ENCODE results near the gene LRRC72. TPM values are rescaled to one million over a fixed set of nuclear protein-coding genes. Genes with fewer than 3 reads are reported as not detected.
"Not testable (repeated sequence)": the region's sequence is repeated elsewhere in the genome, so short reads cannot be mapped to it uniquely, and the experiment has no call there.

Gene LRRC72
- total RNA-seq, 1 donor from 2014 or later: not detected

GRCh38 chr7:16502303-16502702 is 24.3 kb upstream of the LRRC72 start:
- Histone ChIP-seq H3K27ac (no peak overlapping the region), H3K36me3 (no peaks in the 10 kb centered on the region), H3K9me3 (no peaks in the 10 kb centered on the region), H3K4me3 (no peak overlapping the region), H3K27me3 (no peaks in the 10 kb centered on the region), H3K4me1 (no peaks in the 10 kb centered on the region)
- DNase-seq (ENCODE audit: low spot score in 2 of 2): no peak
- intact Hi-C loops (cut with DNase I): no loop called here
- TF ChIP-seq CTCF (IDR thresholded peaks at IDR 0.05): no peak

- no peak for TF ChIP-seq CTCF (IDR thresholded peaks at IDR 0.05)
- Histone ChIP-seq H3K27ac (no peak overlapping the region), H3K4me1 (no peaks in the 10 kb centered on the region), H3K27me3 (no peaks in the 10 kb centered on the region), H3K36me3 (no peaks in the 10 kb centered on the region), H3K4me3 (no peak overlapping the region), H3K9me3 (no peaks in the 10 kb centered on the region)
- intact Hi-C loops (cut with DNase I): no loop called here
- DNase-seq (ENCODE audit: low spot score in 2 of 2): no peak
These were observed 22.6 kb upstream of the LRRC72 start for GRCh38 chr7:16504019-16504418.

GRCh38 chr7:16506422-16506821 is 20.2 kb upstream of the LRRC72 start:
- H3K9me3 ChIP-seq: not testable (repeated sequence)

GRCh38 chr7:16509829-16510228 is 16.8 kb upstream of the LRRC72 start:
- no peak for DNase-seq (ENCODE audit: low spot score in 2 of 2)
- no peaks in the 10 kb centered on the region for H3K36me3 ChIP-seq
- H3K9me3 ChIP-seq: no peaks in the 10 kb centered on the region
- H3K4me1 ChIP-seq: no peaks in the 10 kb centered on the region
- intact Hi-C loops (cut with DNase I): no loop called here
- no peak overlapping the region for H3K27ac ChIP-seq
- TF ChIP-seq CTCF (IDR thresholded peaks at IDR 0.05): no peak
- H3K4me3 ChIP-seq: no peak overlapping the region
- H3K27me3 ChIP-seq: no peaks in the 10 kb centered on the region

More at GRCh38 chr7:16506422-16506821, 20.2 kb upstream of the LRRC72 start:
- intact Hi-C loops (cut with DNase I); H3K4me1 ChIP-seq; DNase-seq (ENCODE audit: low spot score in 2 of 2); H3K27ac ChIP-seq; H3K4me3 ChIP-seq; H3K27me3 ChIP-seq; H3K36me3 ChIP-seq: not testable (repeated sequence)

GRCh38 chr7:16511314-16511713 is 15.3 kb upstream of the LRRC72 start:
- no peaks in the 10 kb centered on the region for H3K9me3 ChIP-seq
- no peak for TF ChIP-seq CTCF (IDR thresholded peaks at IDR 0.05)
- intact Hi-C loops (cut with DNase I): no loop called here
- H3K36me3 ChIP-seq: no peaks in the 10 kb centered on the region
- no peaks in the 10 kb centered on the region for H3K27me3 ChIP-seq
- no peak overlapping the region for H3K27ac ChIP-seq
- no peak for DNase-seq (ENCODE audit: low spot score in 2 of 2)
- no peak overlapping the region for H3K4me3 ChIP-seq
- H3K4me1 ChIP-seq: no peaks in the 10 kb centered on the region

GRCh38 chr7:16512097-16512496 is 14.5 kb upstream of the LRRC72 start:
- no peaks in the 10 kb centered on the region for H3K9me3 ChIP-seq
- H3K27ac ChIP-seq: no peak overlapping the region
- no peak for DNase-seq (ENCODE audit: low spot score in 2 of 2)
- no peak overlapping the region for H3K4me3 ChIP-seq
- no peaks in the 10 kb centered on the region for H3K4me1 ChIP-seq
- intact Hi-C loops (cut with DNase I): no loop called here
- TF ChIP-seq CTCF (IDR thresholded peaks at IDR 0.05): no peak
- no peaks in the 10 kb centered on the region for H3K36me3 ChIP-seq
- no peaks in the 10 kb centered on the region for H3K27me3 ChIP-seq
